PC-3 (cell line): ENCODE results near the gene ST3GAL6. TPM values are rescaled to one million over a fixed set of nuclear protein-coding genes. Genes with fewer than 3 reads are reported as not detected.
A peak's percentile ranks its signal among the peaks of the same experiment; 100 is the strongest.

Experiments
- ATAC-seq: fragments of 200-7000 bp; cut with Tn5 transposase; 2 replicates; pipeline ENCODE4 v1.9.1; 2020; ENCODE audit warnings: mild to moderate bottlenecking, moderate library complexity
- BruUV-seq: library from RNA; stranded (reverse); fragments of 400-500 nt; replicated peaks from 2 replicates; lab custom pipeline; 2021; lab: Mats Ljungman, UMichigan
- CTCF ChIA-PET: fragments of 300-600 bp; sonication (Branson Sonifier 250); formaldehyde crosslinking; loops from one replicate; lab custom pipeline; 2022; ENCODE audit warnings: antibody characterized with exemption; lab: Charles Lee
- POLR2A ChIA-PET: fragments of 300-600 bp; sonication (Branson Sonifier 250); formaldehyde crosslinking; loops from one replicate; lab custom pipeline; 2022; ENCODE audit warnings: antibody characterized with exemption; ENCODE audit not compliant: unreplicated experiment; lab: Charles Lee
- DNase-seq: peaks from one replicate; pipeline ENCODE4 v3.0.0-alpha.2; 2015
- H2AFZ ChIP-seq: fragments of 300-600 bp; sonication (generic); 2 replicates; pipeline ENCODE4 v1.6.0; 2016; ENCODE audit warnings: antibody characterized with exemption, low read length
- H3F3A ChIP-seq: fragments of 300-600 bp; sonication (generic); one replicate; pipeline ENCODE4 v1.6.0; 2017; ENCODE audit warnings: antibody characterized with exemption, low read length, control low read depth, mild to moderate bottlenecking; ENCODE audit not compliant: unreplicated experiment
- H3K27ac ChIP-seq: fragments of 300-600 bp; sonication (generic); 2 replicates; pipeline ENCODE4 v1.5.1; 2016; ENCODE audit warnings: mild to moderate bottlenecking, low read length
- H3K27me3 ChIP-seq: fragments of 300-600 bp; sonication (generic); 2 replicates; pipeline ENCODE4 v1.6.1; 2016; ENCODE audit warnings: low read length, mixed read lengths
- H3K36me3 ChIP-seq: fragments of 300-600 bp; sonication (generic); 2 replicates; pipeline ENCODE4 v1.6.1; 2016; ENCODE audit warnings: low read depth, mixed run types, low read length, mixed read lengths
- H3K4me1 ChIP-seq: fragments of 300-600 bp; sonication (generic); 2 replicates; pipeline ENCODE4 v1.5.1; 2016; ENCODE audit warnings: low read length; ENCODE audit not compliant: insufficient read depth
- H3K4me2 ChIP-seq: fragments of 300-600 bp; sonication (generic); 2 replicates; pipeline ENCODE4 v1.6.0; 2016; ENCODE audit warnings: low read length
- H3K4me3 ChIP-seq: fragments of 300-600 bp; sonication (generic); 2 replicates; pipeline ENCODE4 v1.5.1; 2016; ENCODE audit warnings: mild to moderate bottlenecking, low read length, mixed read lengths
- H3K79me2 ChIP-seq: fragments of 300-600 bp; sonication (generic); 2 replicates; pipeline ENCODE4 v1.6.1; 2017; ENCODE audit warnings: low read length, mixed read lengths
- H3K9ac ChIP-seq: fragments of 300-600 bp; sonication (generic); 2 replicates; pipeline ENCODE4 v1.6.0; 2016; ENCODE audit warnings: mild to moderate bottlenecking, low read length
- H3K9me2 ChIP-seq: fragments of 300-600 bp; sonication (generic); replicated peaks from 2 replicates; pipeline ENCODE4 v1.6.1; 2016; ENCODE audit warnings: mixed run types, low read length, mixed read lengths
- H3K9me3 ChIP-seq: fragments of 300-600 bp; sonication (generic); 2 replicates; pipeline ENCODE4 v1.6.1; 2016; ENCODE audit warnings: low read length, mixed read lengths
- H4K20me1 ChIP-seq: fragments of 300-600 bp; sonication (generic); 2 replicates; pipeline ENCODE4 v1.6.1; 2016; ENCODE audit warnings: low read length, mixed read lengths
- CTCF ChIP-seq: fragments of 300-600 bp; sonication (generic); conservative IDR thresholded peaks from 2 replicates; pipeline ENCODE4 v1.5.1; 2017; ENCODE audit warnings: antibody characterized with exemption, low read depth, mild to moderate bottlenecking, low read length
- EZH2 ChIP-seq: fragments of 300-600 bp; sonication (generic); IDR thresholded peaks from one replicate; pipeline ENCODE4 v1.6.1; 2017; ENCODE audit warnings: antibody characterized with exemption, mild to moderate bottlenecking, low read length; ENCODE audit not compliant: unreplicated experiment
- EZH2phosphoT487 ChIP-seq: fragments of 300-600 bp; sonication (generic); IDR thresholded peaks from 2 replicates; pipeline ENCODE4 v1.6.1; 2018; ENCODE audit warnings: mild to moderate bottlenecking, antibody characterized with exemption, low read length, borderline replicate concordance
- intact Hi-C: fragments of 100-400 bp; cut with micrococcal nuclease; formaldehyde crosslinking; loops from 2 replicates; pipeline ENCODE4 v1.9.0; 2023
- total RNA-seq: library from RNA; depleted of rRNA; stranded (reverse); fragments of >200 nt; gene quantifications from 2 replicates; pipeline ENCODE4 v1.2.3, GENCODE V29; 2014

The ST3GAL6 gene
- total RNA-seq, 1 experiment from 2014 or later, result 11.5 TPM

- CTCF ChIA-PET, result interaction anchor here (0.6 kb wide), 1 partner anchor 60 kb away, joined by 4 read pairs; no protein-coding TSS in a partner anchor
- no peak overlapping the region for H3K27ac ChIP-seq
- peak overlapping the region; percentile 95 for H3K4me2 ChIP-seq
- no peaks in the 10 kb centered on the region for H3K27me3 ChIP-seq
- no peaks in the 10 kb centered on the region for H3K9me2 ChIP-seq
- H2AFZ ChIP-seq, result peak overlapping the region; percentile 96
- no peaks in the 10 kb centered on the region for H3K36me3 ChIP-seq
- H3K79me2 ChIP-seq, result peaks cover 54% of the 10 kb centered on the region
- H3K9me3 ChIP-seq, result no peaks in the 10 kb centered on the region
- H3K4me1 ChIP-seq, result peaks cover 48% of the 10 kb centered on the region
- no peak for TF ChIP-seq EZH2phosphoT487
- no peak for TF ChIP-seq CTCF
- TF ChIP-seq EZH2, result no peak
- DNase-seq (no peak), ATAC-seq (no peak)
- intact Hi-C loops, result loop anchor here (5.0 kb wide), 1 partner anchor 258 kb away; no protein-coding TSS in a partner anchor
- BruUV-seq, result no TSS peak
- peak overlapping the region; percentile 79 for H3K9ac ChIP-seq
- no peaks in the 10 kb centered on the region for H3F3A ChIP-seq
- peak overlapping the region; percentile 96 for H3K4me3 ChIP-seq
- H4K20me1 ChIP-seq, result no peaks in the 10 kb centered on the region
- POLR2A ChIA-PET, result no interaction called here
Measured at GRCh38 chr3:98734306-98734705, 28.8 kb upstream of the ST3GAL6 start.

GRCh38 chr3:98734735-98735134 lies 28.4 kb upstream of the ST3GAL6 start:
- ChIA-PET CTCF (interaction anchor here (0.6 kb wide), 1 partner anchor 59 kb away, joined by 4 read pairs; no protein-coding TSS in a partner anchor), POLR2A (no interaction called here)
- H3K4me3 ChIP-seq, result peak overlapping the region; percentile 96
- no TSS peak for BruUV-seq
- peak overlapping the region; percentile 95 for H3K4me2 ChIP-seq
- H3K79me2 ChIP-seq, result peaks cover 54% of the 10 kb centered on the region
- no peak overlapping the region for H2AFZ ChIP-seq
- peaks cover 45% of the 10 kb centered on the region for H3K4me1 ChIP-seq
- H4K20me1 ChIP-seq, result no peaks in the 10 kb centered on the region
- H3K27ac ChIP-seq, result no peak overlapping the region
- no peaks in the 10 kb centered on the region for H3F3A ChIP-seq
- H3K9me3 ChIP-seq, result no peaks in the 10 kb centered on the region
- H3K36me3 ChIP-seq, result no peaks in the 10 kb centered on the region
- TF ChIP-seq CTCF, result no peak
- TF ChIP-seq EZH2, result no peak
- TF ChIP-seq EZH2phosphoT487, result no peak
- no peaks in the 10 kb centered on the region for H3K27me3 ChIP-seq
- no peaks in the 10 kb centered on the region for H3K9me2 ChIP-seq
- DNase-seq (peak; percentile 15), ATAC-seq (no peak)
- intact Hi-C loops, result loop anchor here (5.0 kb wide), 1 partner anchor 258 kb away; no protein-coding TSS in a partner anchor
- no peak overlapping the region for H3K9ac ChIP-seq

- ATAC-seq, result no peak
- Histone ChIP-seq H3K27me3 (no peaks in the 10 kb centered on the region), H3K27ac (no peak overlapping the region), H3F3A (no peaks in the 10 kb centered on the region), H3K79me2 (peaks cover 54% of the 10 kb centered on the region), H4K20me1 (no peaks in the 10 kb centered on the region), H3K4me1 (peaks cover 40% of the 10 kb centered on the region), H3K9me3 (no peaks in the 10 kb centered on the region), H3K36me3 (no peaks in the 10 kb centered on the region), H3K9ac (no peak overlapping the region), H3K4me2 (peak overlapping the region; percentile 95), H3K9me2 (no peaks in the 10 kb centered on the region), H3K4me3 (0 out of 2 replicates have a peak overlapping the region, but pooled peaks have one; percentile 96), H2AFZ (no peak overlapping the region)
- intact Hi-C loops, result no loop called here
- ChIA-PET POLR2A (no interaction called here), CTCF (no interaction called here)
- no peak for DNase-seq
- TF ChIP-seq EZH2 (no peak), EZH2phosphoT487 (no peak), CTCF (no peak)
- no TSS peak for BruUV-seq
Measured at GRCh38 chr3:98735296-98735695, 27.8 kb upstream of the ST3GAL6 start.
